ENCODE measurements around the gene ALPL.

The ALPL gene

GRCh38 chr1:21506804-21507203 is 2.4 kb upstream of the ALPL start:
- Histone ChIP-seq H3K36me3 (ENCODE audit: control insufficient read depth in 4 of 4, insufficient read depth in 4 of 4, low read length in 3 of 4) (no peaks in the 10 kb centered on the region), H3K4me3 (ENCODE audit: control insufficient read depth in 1 of 7, extremely low read depth in 1 of 7, insufficient read depth in 4 of 7, low read depth in 2 of 7, low read length in 6 of 7) (no peak overlapping the region), H3K4me1 (ENCODE audit: control extremely low read depth in 1 of 4, control insufficient read depth in 4 of 4, insufficient read depth in 4 of 4, low read length in 3 of 4) (peaks cover 0 to 14% (median 9%) of the 10 kb centered on the region in 4 experiments), H3K27ac (ENCODE audit: insufficient read depth in 1 of 2, low read depth in 1 of 2, low read length in 2 of 2, poor library complexity in 1 of 2, severe bottlenecking in 2 of 2) (no peak overlapping the region), H3K27me3 (replicated peaks in 2 of 5; ENCODE audit: control insufficient read depth in 4 of 5, insufficient read depth in 5 of 5, low read length in 4 of 5) (peaks cover 0 to 51% (median 30%) of the 10 kb centered on the region in 5 experiments), H3K9me3 (ENCODE audit: control extremely low read depth in 1 of 5, control insufficient read depth in 4 of 5, insufficient read depth in 2 of 5, low read depth in 1 of 5, low read length in 4 of 5) (no peaks in the 10 kb centered on the region)
- CTCF ChIA-PET: interaction anchor here (0.7 to 2.0 kb wide), 7 partner anchors 8 to 151 kb away, joined by 3 to 5 read pairs (median 3); no protein-coding TSS in a partner anchor
- POLR2A ChIA-PET: interaction anchor here (1.5 kb wide), 1 partner anchor 8 kb away, joined by 5 read pairs; no protein-coding TSS in a partner anchor
- no peak for DNase-seq
- 94% methylated on average over 3 of the region's 4 CpGs for WGBS (ENCODE audit: insufficient coverage)

- Histone ChIP-seq H3K4me1 (ENCODE audit: control extremely low read depth in 1 of 4, control insufficient read depth in 4 of 4, insufficient read depth in 4 of 4, low read length in 3 of 4) (peaks cover 0 to 14% (median 9%) of the 10 kb centered on the region in 4 experiments), H3K4me3 (ENCODE audit: control insufficient read depth in 1 of 7, extremely low read depth in 1 of 7, insufficient read depth in 4 of 7, low read depth in 2 of 7, low read length in 6 of 7) (no peak overlapping the region), H3K9me3 (ENCODE audit: control extremely low read depth in 1 of 5, control insufficient read depth in 4 of 5, insufficient read depth in 2 of 5, low read depth in 1 of 5, low read length in 4 of 5) (no peaks in the 10 kb centered on the region), H3K27me3 (replicated peaks in 2 of 5; ENCODE audit: control insufficient read depth in 4 of 5, insufficient read depth in 5 of 5, low read length in 4 of 5) (peaks cover 0 to 60% (median 30%) of the 10 kb centered on the region in 5 experiments), H3K27ac (ENCODE audit: insufficient read depth in 1 of 2, low read depth in 1 of 2, low read length in 2 of 2, poor library complexity in 1 of 2, severe bottlenecking in 2 of 2) (no peak overlapping the region), H3K36me3 (ENCODE audit: control insufficient read depth in 4 of 4, insufficient read depth in 4 of 4, low read length in 3 of 4) (no peaks in the 10 kb centered on the region)
- DNase-seq: no peak
- ChIA-PET CTCF (interaction anchor here (0.7 to 2.0 kb wide), 4 partner anchors 9 to 150 kb away, joined by 3 to 5 read pairs (median 4); no protein-coding TSS in a partner anchor), POLR2A (no interaction called here)
- WGBS (ENCODE audit: insufficient coverage): 100% methylated on average over 1 of the region's 1 CpG
Measured at GRCh38 chr1:21507511-21508270, 1.5 kb upstream of the ALPL start.

GRCh38 chr1:21508580-21509350 is 458 bp upstream of the ALPL start:
- CTCF ChIA-PET: interaction anchor here (0.7 to 1.6 kb wide), 3 partner anchors 14 to 34 kb away, joined by 3 to 6 read pairs (median 3); no protein-coding TSS in a partner anchor
- H3K4me1 ChIP-seq (ENCODE audit: control extremely low read depth in 1 of 4, control insufficient read depth in 4 of 4, insufficient read depth in 4 of 4, low read length in 3 of 4): peaks cover 0 to 14% (median 9%) of the 10 kb centered on the region in 4 experiments
- peak overlapping the region in 5 of 7 experiments; percentile 10 to 57 (median 35) for H3K4me3 ChIP-seq (ENCODE audit: control insufficient read depth in 1 of 7, extremely low read depth in 1 of 7, insufficient read depth in 4 of 7, low read depth in 2 of 7, low read length in 6 of 7)
- no peaks in the 10 kb centered on the region for H3K9me3 ChIP-seq (ENCODE audit: control extremely low read depth in 1 of 5, control insufficient read depth in 4 of 5, insufficient read depth in 2 of 5, low read depth in 1 of 5, low read length in 4 of 5)
- peaks cover 0 to 67% (median 28%) of the 10 kb centered on the region in 5 experiments for H3K27me3 ChIP-seq (replicated peaks in 2 of 5; ENCODE audit: control insufficient read depth in 4 of 5, insufficient read depth in 5 of 5, low read length in 4 of 5)
- POLR2A ChIA-PET: interaction anchor here (0.5 kb wide), 1 partner anchor 585 kb away, joined by 3 read pairs; no protein-coding TSS in a partner anchor
- WGBS (ENCODE audit: insufficient coverage): 5% methylated on average over 23 of the region's 45 CpGs
- no peaks in the 10 kb centered on the region for H3K36me3 ChIP-seq (ENCODE audit: control insufficient read depth in 4 of 4, insufficient read depth in 4 of 4, low read length in 3 of 4)
- peak; percentile 55 to 76 (median 70) for DNase-seq
- no peak overlapping the region for H3K27ac ChIP-seq (ENCODE audit: insufficient read depth in 1 of 2, low read depth in 1 of 2, low read length in 2 of 2, poor library complexity in 1 of 2, severe bottlenecking in 2 of 2)

GRCh38 chr1:21510113-21510493 is 880 bp downstream of the ALPL start:
- ChIA-PET POLR2A (no interaction called here), CTCF (interaction anchor here (0.7 to 1.6 kb wide), 4 partner anchors 14 to 149 kb away, joined by 3 to 6 read pairs (median 5); no protein-coding TSS in a partner anchor)

GRCh38 chr1:21510885-21511578 is 1.8 kb downstream of the ALPL start:
- H3K4me1 ChIP-seq (ENCODE audit: control extremely low read depth in 1 of 4, control insufficient read depth in 4 of 4, insufficient read depth in 4 of 4, low read length in 3 of 4): peaks cover 0 to 14% (median 9%) of the 10 kb centered on the region in 4 experiments
- POLR2A ChIA-PET: no interaction called here

More at GRCh38 chr1:21510113-21510493, 880 bp downstream of the ALPL start:
- 30% methylated on average over 9 of the region's 12 CpGs for WGBS (ENCODE audit: insufficient coverage)
- Histone ChIP-seq H3K36me3 (ENCODE audit: control insufficient read depth in 4 of 4, insufficient read depth in 4 of 4, low read length in 3 of 4) (no peaks in the 10 kb centered on the region), H3K27me3 (replicated peaks in 2 of 5; ENCODE audit: control insufficient read depth in 4 of 5, insufficient read depth in 5 of 5, low read length in 4 of 5) (peaks cover 0 to 70% (median 32%) of the 10 kb centered on the region in 5 experiments), H3K27ac (ENCODE audit: insufficient read depth in 1 of 2, low read depth in 1 of 2, low read length in 2 of 2, poor library complexity in 1 of 2, severe bottlenecking in 2 of 2) (no peak overlapping the region), H3K4me1 (ENCODE audit: control extremely low read depth in 1 of 4, control insufficient read depth in 4 of 4, insufficient read depth in 4 of 4, low read length in 3 of 4) (peaks cover 0 to 14% (median 9%) of the 10 kb centered on the region in 4 experiments), H3K4me3 (ENCODE audit: control insufficient read depth in 1 of 7, extremely low read depth in 1 of 7, insufficient read depth in 4 of 7, low read depth in 2 of 7, low read length in 6 of 7) (peak overlapping the region in 1 of 7 experiments; percentile 40), H3K9me3 (ENCODE audit: control extremely low read depth in 1 of 5, control insufficient read depth in 4 of 5, insufficient read depth in 2 of 5, low read depth in 1 of 5, low read length in 4 of 5) (no peaks in the 10 kb centered on the region)
- no peak for DNase-seq

GRCh38 chr1:21511579-21512522 is 2.6 kb downstream of the ALPL start:
- POLR2A ChIA-PET: no interaction called here
- H3K36me3 ChIP-seq (ENCODE audit: control insufficient read depth in 4 of 4, insufficient read depth in 4 of 4, low read length in 3 of 4): no peaks in the 10 kb centered on the region

More at GRCh38 chr1:21510885-21511578, 1.8 kb downstream of the ALPL start:
- CTCF ChIA-PET: interaction anchor here (1.0 to 2.0 kb wide), 10 partner anchors 14 to 256 kb away, joined by 3 to 7 read pairs (median 4); no protein-coding TSS in a partner anchor
- no peaks in the 10 kb centered on the region for H3K9me3 ChIP-seq (ENCODE audit: control extremely low read depth in 1 of 5, control insufficient read depth in 4 of 5, insufficient read depth in 2 of 5, low read depth in 1 of 5, low read length in 4 of 5)
- no peak for DNase-seq
- H3K27ac ChIP-seq (ENCODE audit: insufficient read depth in 1 of 2, low read depth in 1 of 2, low read length in 2 of 2, poor library complexity in 1 of 2, severe bottlenecking in 2 of 2): no peak overlapping the region
- WGBS (ENCODE audit: insufficient coverage): 91% methylated on average over 7 of the region's 9 CpGs
- H3K27me3 ChIP-seq (replicated peaks in 2 of 5; ENCODE audit: control insufficient read depth in 4 of 5, insufficient read depth in 5 of 5, low read length in 4 of 5): peaks cover 0 to 70% (median 32%) of the 10 kb centered on the region in 5 experiments
- H3K4me3 ChIP-seq (ENCODE audit: control insufficient read depth in 1 of 7, extremely low read depth in 1 of 7, insufficient read depth in 4 of 7, low read depth in 2 of 7, low read length in 6 of 7): peak overlapping the region in 1 of 7 experiments; percentile 52
- H3K36me3 ChIP-seq (ENCODE audit: control insufficient read depth in 4 of 4, insufficient read depth in 4 of 4, low read length in 3 of 4): no peaks in the 10 kb centered on the region

More at GRCh38 chr1:21511579-21512522, 2.6 kb downstream of the ALPL start:
- H3K27ac ChIP-seq (ENCODE audit: insufficient read depth in 1 of 2, low read depth in 1 of 2, low read length in 2 of 2, poor library complexity in 1 of 2, severe bottlenecking in 2 of 2): no peak overlapping the region
- CTCF ChIA-PET: interaction anchor here (0.7 to 2.0 kb wide), 12 partner anchors 9 to 257 kb away, joined by 3 to 7 read pairs (median 4); no protein-coding TSS in a partner anchor
- H3K9me3 ChIP-seq (ENCODE audit: control extremely low read depth in 1 of 5, control insufficient read depth in 4 of 5, insufficient read depth in 2 of 5, low read depth in 1 of 5, low read length in 4 of 5): no peaks in the 10 kb centered on the region
- WGBS (ENCODE audit: insufficient coverage): 90% methylated on average over 8 of the region's 11 CpGs
- no peak overlapping the region for H3K4me3 ChIP-seq (ENCODE audit: control insufficient read depth in 1 of 7, extremely low read depth in 1 of 7, insufficient read depth in 4 of 7, low read depth in 2 of 7, low read length in 6 of 7)
- DNase-seq: no peak
- peaks cover 0 to 66% (median 29%) of the 10 kb centered on the region in 5 experiments for H3K27me3 ChIP-seq (replicated peaks in 2 of 5; ENCODE audit: control insufficient read depth in 4 of 5, insufficient read depth in 5 of 5, low read length in 4 of 5)
- H3K4me1 ChIP-seq (ENCODE audit: control extremely low read depth in 1 of 4, control insufficient read depth in 4 of 4, insufficient read depth in 4 of 4, low read length in 3 of 4): peaks cover 0 to 14% (median 9%) of the 10 kb centered on the region in 4 experiments

Measured in common myeloid progenitor, CD34-positive (primary cell).